Measurements from ENCODE around the gene RNF121. TPM values are rescaled to one million over a fixed set of nuclear protein-coding genes. Genes with fewer than 3 reads are reported as not detected.

The RNF121 gene
- total and polyA plus RNA-seq, 4 donors: 27.6 to 40.6 (median 34.2) TPM

GRCh38 chr11:72039856-72040401 lies 111.1 kb downstream of the RNF121 start:
- peaks cover 52% of the 10 kb centered on the region for H3K4me1 ChIP-seq (ENCODE audit: control insufficient read depth, insufficient read depth, low read length)
- DNase-seq (ENCODE audit: low read depth in 4 of 6, low spot score in 6 of 6): peak in 2 of 6 donors; percentile 26 to 63
- 16% methylated on average over 6 of the region's 6 CpGs for WGBS (ENCODE audit: insufficient coverage)

GRCh38 chr11:72040491-72041363 lies 111.9 kb downstream of the RNF121 start:
- WGBS (ENCODE audit: insufficient coverage): 0% methylated on average over 14 of the region's 23 CpGs

More at GRCh38 chr11:72039856-72040401, 111.1 kb downstream of the RNF121 start:
- Histone ChIP-seq H3K4me3 (ENCODE audit: low read depth, low read length) (peak overlapping the region; percentile 83), H3K9me3 (ENCODE audit: control insufficient read depth, insufficient read depth, low read length) (no peaks in the 10 kb centered on the region), H3K27me3 (ENCODE audit: control insufficient read depth, insufficient read depth, low read length) (no peaks in the 10 kb centered on the region), H3K27ac (ENCODE audit: low read depth, low read length) (peak overlapping the region; percentile 100), H3K36me3 (ENCODE audit: control insufficient read depth, insufficient read depth, low read length) (peaks cover 6% of the 10 kb centered on the region)

GRCh38 chr11:72041364-72042063 lies 112.7 kb downstream of the RNF121 start:
- Histone ChIP-seq H3K4me3 (ENCODE audit: low read depth, low read length) (peak overlapping the region; percentile 83), H3K27ac (ENCODE audit: low read depth, low read length) (peak overlapping the region; percentile 100), H3K4me1 (ENCODE audit: control insufficient read depth, insufficient read depth, low read length) (peaks cover 60% of the 10 kb centered on the region), H3K9me3 (ENCODE audit: control insufficient read depth, insufficient read depth, low read length) (no peaks in the 10 kb centered on the region), H3K27me3 (ENCODE audit: control insufficient read depth, insufficient read depth, low read length) (no peaks in the 10 kb centered on the region), H3K36me3 (ENCODE audit: control insufficient read depth, insufficient read depth, low read length) (no peaks in the 10 kb centered on the region)
- peak in 5 of 6 donors; percentile 68 to 96 (median 78) for DNase-seq (ENCODE audit: low read depth in 4 of 6, low spot score in 6 of 6)
- 0% methylated on average over 21 of the region's 23 CpGs for WGBS (ENCODE audit: insufficient coverage)

More at GRCh38 chr11:72040491-72041363, 111.9 kb downstream of the RNF121 start:
- peak overlapping the region; percentile 83 for H3K4me3 ChIP-seq (ENCODE audit: low read depth, low read length)
- H3K27ac ChIP-seq (ENCODE audit: low read depth, low read length): peak overlapping the region; percentile 100
- no peaks in the 10 kb centered on the region for H3K27me3 ChIP-seq (ENCODE audit: control insufficient read depth, insufficient read depth, low read length)
- no peaks in the 10 kb centered on the region for H3K36me3 ChIP-seq (ENCODE audit: control insufficient read depth, insufficient read depth, low read length)
- H3K9me3 ChIP-seq (ENCODE audit: control insufficient read depth, insufficient read depth, low read length): no peaks in the 10 kb centered on the region
- DNase-seq (ENCODE audit: low read depth in 4 of 6, low spot score in 6 of 6): peak; percentile 94 to 99 (median 96)
- H3K4me1 ChIP-seq (ENCODE audit: control insufficient read depth, insufficient read depth, low read length): peaks cover 56% of the 10 kb centered on the region

- peaks cover 56% of the 10 kb centered on the region for H3K4me1 ChIP-seq (ENCODE audit: control insufficient read depth, insufficient read depth, low read length)
- peak overlapping the region; percentile 83 for H3K4me3 ChIP-seq (ENCODE audit: low read depth, low read length)
- DNase-seq (ENCODE audit: low read depth in 4 of 6, low spot score in 6 of 6): no peak
- H3K27me3 ChIP-seq (ENCODE audit: control insufficient read depth, insufficient read depth, low read length): no peaks in the 10 kb centered on the region
- WGBS (ENCODE audit: insufficient coverage): 48% methylated on average over 2 of the region's 5 CpGs
- H3K27ac ChIP-seq (ENCODE audit: low read depth, low read length): peak overlapping the region; percentile 100
- H3K9me3 ChIP-seq (ENCODE audit: control insufficient read depth, insufficient read depth, low read length): no peaks in the 10 kb centered on the region
- no peaks in the 10 kb centered on the region for H3K36me3 ChIP-seq (ENCODE audit: control insufficient read depth, insufficient read depth, low read length)
These were observed 113.4 kb downstream of the RNF121 start for GRCh38 chr11:72042064-72042745.

GRCh38 chr11:72045849-72046248 lies 117.0 kb downstream of the RNF121 start:
- no peak overlapping the region for H3K27ac ChIP-seq (ENCODE audit: low read depth, low read length)
- no peaks in the 10 kb centered on the region for H3K27me3 ChIP-seq (ENCODE audit: control insufficient read depth, insufficient read depth, low read length)
- H3K36me3 ChIP-seq (ENCODE audit: control insufficient read depth, insufficient read depth, low read length): no peaks in the 10 kb centered on the region
- H3K9me3 ChIP-seq (ENCODE audit: control insufficient read depth, insufficient read depth, low read length): no peaks in the 10 kb centered on the region
- 58% methylated on average over 4 of the region's 5 CpGs for WGBS (ENCODE audit: insufficient coverage)
- peaks cover 34% of the 10 kb centered on the region for H3K4me1 ChIP-seq (ENCODE audit: control insufficient read depth, insufficient read depth, low read length)
- DNase-seq (ENCODE audit: low read depth in 4 of 6, low spot score in 6 of 6): peak in 1 of 6 donors; percentile 46
- no peak overlapping the region for H3K4me3 ChIP-seq (ENCODE audit: low read depth, low read length)

Other genes with a start within 250 kb of the RNF121 start
- gene DEFB108B, start 95.8 kb upstream of the RNF121 start, total RNA-seq: not detected
- gene DEFB108B, start 95.8 kb upstream of the RNF121 start, polyA plus RNA-seq (ENCODE audit: insufficient read length in 2 of 2): under 1 TPM in 1 of 2 donors, not detected in 1; 0.27 TPM
- gene DEFB131B, start 50.6 kb upstream of the RNF121 start, total RNA-seq: not detected
- gene DEFB131B, start 50.6 kb upstream of the RNF121 start, polyA plus RNA-seq (ENCODE audit: insufficient read length in 2 of 2): not detected
- gene XNDC1N, start 452 bp upstream of the RNF121 start, total RNA-seq: 1 to 10 TPM; 7.9 to 9.3 TPM
- gene XNDC1N, start 452 bp upstream of the RNF121 start, polyA plus RNA-seq (ENCODE audit: insufficient read length in 2 of 2): 1 to 10 TPM; 4.3 to 6.7 TPM
- gene IL18BP, start 69.9 kb downstream of the RNF121 start, total RNA-seq: 1 to 10 TPM; 3.8 to 4.4 TPM
- 10 to 100 TPM; 12.0 to 14.3 TPM for gene IL18BP, start 69.9 kb downstream of the RNF121 start, polyA plus RNA-seq (ENCODE audit: insufficient read length in 2 of 2)
- gene NUMA1, start 151.5 kb downstream of the RNF121 start, total RNA-seq: 100 to 1,000 TPM; 104 to 164 TPM
- 100 to 1,000 TPM; 166 to 187 TPM for gene NUMA1, start 151.5 kb downstream of the RNF121 start, polyA plus RNA-seq (ENCODE audit: insufficient read length in 2 of 2)
- gene LRRC51, start 151.8 kb downstream of the RNF121 start, total RNA-seq: 10 to 100 TPM; 11.6 to 24.7 TPM
- 10 to 100 TPM; 27.2 to 31.9 TPM for gene LRRC51, start 151.8 kb downstream of the RNF121 start, polyA plus RNA-seq (ENCODE audit: insufficient read length in 2 of 2)
- 10 to 100 TPM; 43.6 to 81.4 TPM for gene LAMTOR1, start 174.3 kb downstream of the RNF121 start, total RNA-seq
- gene LAMTOR1, start 174.3 kb downstream of the RNF121 start, polyA plus RNA-seq (ENCODE audit: insufficient read length in 2 of 2): 100 to 1,000 TPM; 138 to 144 TPM
- not detected for gene TOMT, start 176.9 kb downstream of the RNF121 start, total RNA-seq
- gene TOMT, start 176.9 kb downstream of the RNF121 start, polyA plus RNA-seq (ENCODE audit: insufficient read length in 2 of 2): not detected
- gene ANAPC15, start 183.6 kb downstream of the RNF121 start, total RNA-seq: 10 to 100 TPM; 10.0 to 39.2 TPM
- 10 to 100 TPM; 53.2 to 54.8 TPM for gene ANAPC15, start 183.6 kb downstream of the RNF121 start, polyA plus RNA-seq (ENCODE audit: insufficient read length in 2 of 2)
- under 1 TPM in 1 of 2 donors, not detected in 1; 0.89 TPM for gene FOLR3, start 206.7 kb downstream of the RNF121 start, total RNA-seq
- not detected for gene FOLR3, start 206.7 kb downstream of the RNF121 start, polyA plus RNA-seq (ENCODE audit: insufficient read length in 2 of 2)

Data from spinal cord (tissue), 10 donors.